Measurements from ENCODE around the gene PKNOX2. TPM values are rescaled to one million over a fixed set of nuclear protein-coding genes. Genes with fewer than 3 reads are reported as not detected.

The PKNOX2 gene
- total RNA-seq, 4 donors from 2014 or later, result 1.2 to 5.7 (median 2.2) TPM

- H3K36me3 ChIP-seq, result no peaks in the 10 kb centered on the region
- 71 to 81% methylated on average over 1 to 2 of the region's 2 CpGs for WGBS, 2 donors (ENCODE audit: low coverage in 1 of 2)
- H3K27me3 ChIP-seq, result no peaks in the 10 kb centered on the region
- H3K27ac ChIP-seq, result peak overlapping the region in 1 of 4 donors; percentile 69
- H3K4me3 ChIP-seq, result no peak overlapping the region
- TF ChIP-seq POLR2AphosphoS5 (IDR thresholded peaks at IDR 0.05) (no peak), CTCF (IDR thresholded peaks at IDR 0.05) (no peak), POLR2A (IDR thresholded peaks at IDR 0.05) (no peak), EP300 (IDR thresholded peaks at IDR 0.05) (no peak)
- ATAC-seq, result no peak
- no peaks in the 10 kb centered on the region for H3K9me3 ChIP-seq
- peaks cover 0 to 50% (median 9%) of the 10 kb centered on the region in 3 donors for H3K4me1 ChIP-seq
Measured at GRCh38 chr11:125347261-125347585, 182.7 kb downstream of the PKNOX2 start.

GRCh38 chr11:125348141-125348651 is 183.6 kb downstream of the PKNOX2 start:
- no peak overlapping the region for H3K27ac ChIP-seq

GRCh38 chr11:125348674-125349309 is 184.2 kb downstream of the PKNOX2 start:
- WGBS, 2 donors (ENCODE audit: low coverage in 1 of 2), result 0 to 14% methylated on average over 4 to 7 of the region's 9 CpGs
- Histone ChIP-seq H3K4me3 (no peak overlapping the region), H3K27me3 (no peaks in the 10 kb centered on the region), H3K4me1 (peaks cover 0 to 50% (median 9%) of the 10 kb centered on the region in 3 donors), H3K27ac (no peak overlapping the region), H3K36me3 (peaks cover 0 to 4% of the 10 kb centered on the region in 2 donors), H3K9me3 (no peaks in the 10 kb centered on the region)
- ATAC-seq, result peak; percentile 28
- TF ChIP-seq CTCF (IDR thresholded peaks at IDR 0.05) (peak in 3 of 4 experiments; percentile 74 to 92 (median 76)), POLR2A (IDR thresholded peaks at IDR 0.05) (no peak), POLR2AphosphoS5 (IDR thresholded peaks at IDR 0.05) (no peak)

More at GRCh38 chr11:125348141-125348651, 183.6 kb downstream of the PKNOX2 start:
- H3K9me3 ChIP-seq, result no peaks in the 10 kb centered on the region
- no peak for ATAC-seq
- WGBS, 2 donors (ENCODE audit: low coverage in 1 of 2), result 64 to 79% methylated on average over 5 to 8 of the region's 13 CpGs
- H3K27me3 ChIP-seq, result no peaks in the 10 kb centered on the region
- TF ChIP-seq CTCF (IDR thresholded peaks at IDR 0.05) (no peak), POLR2A (IDR thresholded peaks at IDR 0.05) (no peak), EP300 (IDR thresholded peaks at IDR 0.05) (no peak), POLR2AphosphoS5 (IDR thresholded peaks at IDR 0.05) (no peak)
- no peak overlapping the region for H3K4me3 ChIP-seq
- H3K4me1 ChIP-seq, result peaks cover 0 to 50% (median 9%) of the 10 kb centered on the region in 3 donors
- no peaks in the 10 kb centered on the region for H3K36me3 ChIP-seq

GRCh38 chr11:125350206-125351032 is 185.9 kb downstream of the PKNOX2 start:
- Histone ChIP-seq H3K36me3 (peaks cover 0 to 6% of the 10 kb centered on the region in 2 donors), H3K27me3 (no peaks in the 10 kb centered on the region), H3K4me3 (no peak overlapping the region), H3K27ac (no peak overlapping the region), H3K9me3 (no peaks in the 10 kb centered on the region), H3K4me1 (peaks cover 0 to 38% (median 6%) of the 10 kb centered on the region in 3 donors)
- WGBS, 2 donors (ENCODE audit: low coverage in 1 of 2), result 97% methylated on average over 6 of the region's 21 CpGs; no CpG with 5 or more reads in 1 of the 2 donors
- TF ChIP-seq POLR2AphosphoS5 (IDR thresholded peaks at IDR 0.05) (no peak), EP300 (IDR thresholded peaks at IDR 0.05) (no peak), CTCF (IDR thresholded peaks at IDR 0.05) (no peak), POLR2A (IDR thresholded peaks at IDR 0.05) (no peak)
- ATAC-seq, result no peak

Measured in gastroesophageal sphincter (tissue), 4 donors.